ENCODE measurements around the gene SOX9.

Gene SOX9

GRCh38 chr17:72164158-72164739 lies 43.4 kb downstream of the SOX9 start:
- TF ChIP-seq CTCF (IDR thresholded peaks at IDR 0.05; ENCODE audit: borderline replicate concordance, insufficient read depth, low read depth, low read length), result no peak
- no peak overlapping the region for H3K4me3 ChIP-seq (ENCODE audit: low read depth, low read length)

- TF ChIP-seq CTCF (IDR thresholded peaks at IDR 0.05; ENCODE audit: borderline replicate concordance, insufficient read depth, low read depth, low read length), result no peak
- no peak overlapping the region for H3K4me3 ChIP-seq (ENCODE audit: low read depth, low read length)
Measured at GRCh38 chr17:72165192-72165866, 44.5 kb downstream of the SOX9 start.

- no peak for TF ChIP-seq CTCF (IDR thresholded peaks at IDR 0.05; ENCODE audit: borderline replicate concordance, insufficient read depth, low read depth, low read length)
- no peak overlapping the region for H3K4me3 ChIP-seq (ENCODE audit: low read depth, low read length)
Measured at GRCh38 chr17:72165867-72166439, 45.1 kb downstream of the SOX9 start.

- no peak for TF ChIP-seq CTCF (IDR thresholded peaks at IDR 0.05; ENCODE audit: borderline replicate concordance, insufficient read depth, low read depth, low read length)
- H3K4me3 ChIP-seq (ENCODE audit: low read depth, low read length), result no peak overlapping the region
Measured at GRCh38 chr17:72167593-72167992, 46.8 kb downstream of the SOX9 start.

- no peak for TF ChIP-seq CTCF (IDR thresholded peaks at IDR 0.05; ENCODE audit: borderline replicate concordance, insufficient read depth, low read depth, low read length)
- no peak overlapping the region for H3K4me3 ChIP-seq (ENCODE audit: low read depth, low read length)
Measured at GRCh38 chr17:72169823-72170222, 49.0 kb downstream of the SOX9 start.

- TF ChIP-seq CTCF (IDR thresholded peaks at IDR 0.05; ENCODE audit: borderline replicate concordance, insufficient read depth, low read depth, low read length), result no peak
- H3K4me3 ChIP-seq (ENCODE audit: low read depth, low read length), result no peak overlapping the region
Measured at GRCh38 chr17:72171703-72172667, 51.2 kb downstream of the SOX9 start.

Measured in GM12875 (cell line).